ENCODE results near the gene R3HDM4.
A peak's percentile ranks its signal among the peaks of the same experiment; 100 is the strongest.

R3HDM4 gene

DNA sequence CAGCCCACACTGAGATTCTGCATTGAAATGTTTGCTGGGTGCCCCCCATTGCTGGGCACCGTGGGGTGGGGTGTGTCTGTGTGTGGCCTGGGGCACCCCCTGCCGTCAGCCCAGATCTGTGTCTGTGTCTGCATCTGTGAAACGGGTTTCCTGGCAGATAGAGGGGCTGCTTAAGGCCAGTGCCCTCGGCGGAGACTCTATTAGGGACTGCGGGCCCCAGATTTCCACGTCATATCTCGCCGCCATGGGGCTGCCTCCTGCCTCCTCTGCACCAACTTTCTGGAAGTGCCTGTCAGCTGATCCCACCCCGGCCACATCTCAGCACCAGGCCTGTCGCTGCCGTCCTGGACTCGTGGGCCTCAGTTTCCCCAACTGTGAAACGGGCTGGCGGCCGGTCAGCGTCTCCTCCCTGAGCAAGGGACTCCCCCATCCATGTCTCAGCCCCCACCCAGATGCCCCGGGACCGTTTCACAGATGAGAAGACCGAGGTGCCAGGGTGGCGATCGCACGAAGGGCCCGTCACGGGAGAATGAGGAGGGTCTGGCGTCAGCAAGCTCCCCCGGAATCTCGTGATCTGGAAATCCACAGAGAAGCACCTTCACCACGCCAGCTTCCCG, 34.2 kb upstream of the R3HDM4 start:
- peak in 1 of 2 donors; percentile 51 for ATAC-seq

DNA sequence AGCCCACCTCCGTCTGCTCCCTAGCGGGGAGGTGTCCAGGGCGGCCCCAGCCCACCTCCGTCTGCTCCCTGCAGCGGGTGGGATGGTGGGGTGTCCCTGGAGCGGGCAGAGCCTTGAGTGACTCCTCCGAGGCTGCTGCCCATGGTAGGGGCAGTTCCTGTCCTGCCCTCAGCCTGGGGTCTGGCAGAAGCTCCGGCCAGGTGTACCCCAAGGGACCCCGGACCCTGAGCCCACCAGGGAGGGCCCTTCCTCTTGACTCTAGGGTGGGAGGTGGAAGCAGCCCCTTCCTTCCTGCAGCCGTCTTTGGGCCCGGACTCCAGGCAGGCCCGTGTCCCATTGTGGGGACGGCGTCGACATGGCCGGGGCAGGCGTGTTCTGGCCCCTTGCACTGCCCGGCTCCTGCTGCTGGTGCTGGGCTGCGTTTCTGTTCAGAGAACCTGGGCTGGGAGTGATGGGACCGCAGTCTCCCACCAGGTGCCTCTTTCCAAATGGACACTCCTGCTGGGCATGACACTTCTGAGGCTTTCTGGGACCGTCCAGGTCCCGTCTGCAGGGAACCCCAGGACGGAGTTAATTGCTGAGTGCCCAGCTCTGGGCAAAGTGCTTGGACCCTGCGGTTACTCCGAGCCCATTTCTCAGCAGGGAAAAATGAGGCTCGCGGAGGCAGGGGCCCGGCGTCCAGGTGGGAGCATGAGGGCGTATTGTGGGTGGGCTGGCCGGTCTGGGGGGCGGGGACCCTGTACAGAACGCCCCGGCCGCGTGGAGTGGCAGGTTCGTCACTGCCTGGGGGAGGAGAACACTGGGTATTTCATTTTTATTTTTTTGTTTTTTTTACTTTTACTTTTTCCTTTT, 32.6 kb upstream of the R3HDM4 start:
- ATAC-seq, result no peak

DNA sequence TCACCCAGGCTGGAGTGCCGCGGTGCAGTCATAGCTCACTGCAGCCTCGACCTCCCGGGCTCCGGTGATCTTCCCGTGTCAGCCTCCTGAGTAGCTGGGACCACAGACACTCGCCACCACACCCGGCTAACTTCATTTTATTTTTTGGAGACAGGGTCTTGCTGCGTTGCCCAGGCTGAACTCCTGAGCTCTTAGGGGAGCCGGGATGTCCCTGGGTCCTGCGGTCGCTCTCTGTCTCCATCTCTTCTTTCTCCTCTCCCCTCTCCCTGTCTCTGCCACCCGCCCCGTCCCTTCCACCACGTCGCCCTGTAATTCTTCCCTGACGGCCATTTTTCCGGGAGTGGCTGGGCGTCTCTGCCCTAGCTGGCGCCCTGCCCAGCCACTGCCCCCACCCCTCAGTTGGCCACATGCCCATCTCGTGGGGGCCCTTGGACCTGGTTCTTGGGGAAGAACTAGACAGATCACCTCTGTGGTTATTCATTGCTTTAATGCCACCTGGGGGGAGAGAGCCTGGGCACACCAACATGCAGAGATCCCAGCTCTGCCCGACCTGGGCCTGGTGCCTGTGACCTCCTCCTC, 31.7 kb upstream of the R3HDM4 start:
- no peak for ATAC-seq

GRCh38 chr19:944171-944567, 31.1 kb upstream of the R3HDM4 start:
- no peak for ATAC-seq

GRCh38 chr19:943551-944170, 30.6 kb upstream of the R3HDM4 start:
- no peak for ATAC-seq

DNA sequence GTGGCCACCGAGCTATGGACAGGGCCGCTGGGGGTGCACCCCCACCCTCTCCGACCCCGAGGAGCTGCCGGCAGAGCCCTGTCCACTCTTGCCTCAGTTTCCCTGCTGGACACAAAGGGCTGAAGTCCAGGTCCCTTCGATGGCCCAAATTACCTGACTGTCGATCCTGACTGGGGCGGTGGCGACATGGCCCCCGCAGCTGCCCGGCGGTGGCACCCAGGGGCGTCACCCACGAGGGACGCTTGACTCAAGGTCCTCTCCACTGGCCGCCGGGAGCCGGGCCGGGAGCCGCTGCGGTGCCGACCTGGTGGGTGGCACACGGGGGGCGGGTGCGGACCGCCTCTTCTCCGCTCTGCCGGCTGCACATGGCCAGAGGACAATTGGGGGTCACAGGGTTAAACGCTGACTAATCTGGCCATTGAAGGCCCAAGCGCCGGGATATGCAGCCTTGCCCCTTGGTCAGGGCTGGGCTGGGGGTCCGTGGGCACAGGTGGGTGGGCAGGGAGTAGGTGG, 29.2 kb upstream of the R3HDM4 start:
- no peak for ATAC-seq

GRCh38 chr19:941292-942132, 28.5 kb upstream of the R3HDM4 start:
- ATAC-seq, result no peak

DNA sequence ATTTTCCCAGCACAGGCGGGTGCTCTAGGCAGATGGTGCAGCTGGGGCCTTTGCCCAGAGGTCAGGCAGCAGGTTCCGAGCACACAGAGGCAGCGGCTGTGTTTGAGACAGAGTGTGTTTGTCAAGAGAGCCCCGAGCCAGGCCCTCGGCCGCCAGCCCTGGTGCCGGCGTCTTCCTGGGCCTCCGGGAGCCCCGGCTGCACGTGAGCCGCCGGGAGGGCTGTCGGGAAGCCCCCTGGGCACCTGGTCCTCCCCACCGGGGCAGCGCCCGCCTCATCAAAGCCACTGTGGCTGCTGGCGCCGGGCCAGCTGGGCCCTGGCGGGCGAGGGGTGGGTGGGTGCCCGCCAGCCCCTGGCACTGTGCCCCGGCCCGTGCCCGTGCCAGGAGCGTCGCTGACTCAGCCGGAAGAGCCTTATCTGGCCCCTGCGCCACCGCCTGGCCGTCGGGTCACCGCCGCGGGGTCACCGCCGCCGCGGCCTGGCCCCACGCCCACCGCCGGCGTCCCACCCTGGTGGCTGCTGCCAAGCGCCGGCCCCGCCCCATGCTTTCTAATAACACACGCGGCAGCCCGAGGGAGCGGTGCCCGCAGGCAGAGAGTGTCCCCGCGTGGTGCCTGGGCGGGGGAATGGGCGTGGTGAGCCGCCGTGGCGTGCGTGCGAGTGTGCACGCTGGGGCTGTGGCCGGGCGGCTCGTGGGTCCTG, 27.7 kb upstream of the R3HDM4 start:
- ATAC-seq, result peak; percentile 82 to 87

DNA sequence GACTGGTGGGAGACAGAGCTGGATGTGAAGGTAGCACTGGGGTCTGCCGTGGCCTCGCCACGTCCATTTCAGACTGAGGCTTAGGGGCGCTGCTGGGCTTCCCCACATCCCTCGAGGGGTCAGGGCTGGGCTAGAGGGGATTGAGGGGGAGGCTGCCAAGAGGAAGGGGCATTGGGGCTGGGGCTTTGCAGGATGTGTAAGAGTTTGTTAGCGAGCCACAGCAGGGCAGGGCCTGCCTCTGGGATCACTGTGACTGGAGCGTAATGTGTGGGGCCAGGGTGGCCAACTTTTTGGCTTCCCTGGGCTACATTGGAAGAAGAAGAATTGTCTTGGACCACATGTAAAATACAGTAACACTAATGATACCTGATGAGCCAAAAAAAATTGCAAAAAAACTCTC, 26.9 kb upstream of the R3HDM4 start:
- no peak for ATAC-seq

GRCh38 chr19:939439-939838, 26.4 kb upstream of the R3HDM4 start:
- no peak for ATAC-seq

GRCh38 chr19:938233-938923, 25.4 kb upstream of the R3HDM4 start:
- ATAC-seq, result no peak

DNA sequence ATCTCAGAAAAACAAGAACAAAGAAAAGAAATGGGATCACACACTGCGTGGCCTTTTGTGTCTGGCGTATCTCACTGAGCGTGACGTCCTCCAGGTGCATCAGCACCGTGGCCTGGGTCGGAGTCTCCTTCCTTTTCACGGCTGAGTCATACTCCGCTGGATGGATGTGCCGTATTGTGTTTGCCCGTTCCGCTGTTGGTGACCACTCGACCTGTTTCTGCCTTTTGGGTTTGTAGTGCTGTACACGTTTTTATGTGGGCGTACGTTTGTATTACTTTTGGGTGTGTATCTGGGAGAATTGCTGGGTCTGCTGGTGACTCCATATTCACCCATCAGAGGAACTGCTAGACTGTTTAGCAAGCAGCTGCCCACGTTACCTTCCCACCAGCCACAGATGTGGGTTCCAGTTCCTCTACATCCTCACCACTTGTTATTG, 24.3 kb upstream of the R3HDM4 start:
- peak; percentile 25 to 30 for ATAC-seq

- no peak for ATAC-seq
These were observed 23.1 kb upstream of the R3HDM4 start for GRCh38 chr19:936175-936546.

DNA sequence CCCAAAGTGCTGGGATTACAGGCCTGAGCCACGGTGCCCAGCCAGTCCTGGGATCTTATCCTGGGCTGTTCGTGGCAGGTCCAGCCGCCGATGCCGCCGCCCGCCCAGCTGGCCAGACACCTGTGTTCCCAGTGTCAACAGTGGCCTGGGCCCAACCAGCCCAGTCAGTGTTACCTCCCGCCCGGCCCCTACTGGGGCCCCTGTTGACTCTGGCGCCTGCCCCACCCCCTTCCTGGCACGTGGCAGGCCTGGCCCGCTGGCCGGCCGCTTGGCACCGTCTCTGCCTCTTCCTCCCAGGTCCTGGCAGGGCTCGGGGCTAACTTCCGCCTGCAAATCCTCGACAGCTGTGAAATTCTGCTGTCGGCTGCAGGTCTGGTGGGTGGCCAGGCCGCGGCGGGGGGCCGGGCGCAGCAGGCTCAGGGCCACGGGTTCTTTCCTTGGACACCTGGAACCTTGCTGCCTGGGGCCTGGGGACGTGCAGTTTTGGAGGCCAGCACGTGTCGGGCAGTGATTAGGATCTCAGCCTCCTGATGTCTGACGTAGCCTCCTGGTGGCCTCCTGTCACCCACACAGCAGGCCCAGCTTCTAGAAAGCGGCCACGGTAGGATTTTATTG, 22.0 kb upstream of the R3HDM4 start:
- ATAC-seq, result no peak

DNA sequence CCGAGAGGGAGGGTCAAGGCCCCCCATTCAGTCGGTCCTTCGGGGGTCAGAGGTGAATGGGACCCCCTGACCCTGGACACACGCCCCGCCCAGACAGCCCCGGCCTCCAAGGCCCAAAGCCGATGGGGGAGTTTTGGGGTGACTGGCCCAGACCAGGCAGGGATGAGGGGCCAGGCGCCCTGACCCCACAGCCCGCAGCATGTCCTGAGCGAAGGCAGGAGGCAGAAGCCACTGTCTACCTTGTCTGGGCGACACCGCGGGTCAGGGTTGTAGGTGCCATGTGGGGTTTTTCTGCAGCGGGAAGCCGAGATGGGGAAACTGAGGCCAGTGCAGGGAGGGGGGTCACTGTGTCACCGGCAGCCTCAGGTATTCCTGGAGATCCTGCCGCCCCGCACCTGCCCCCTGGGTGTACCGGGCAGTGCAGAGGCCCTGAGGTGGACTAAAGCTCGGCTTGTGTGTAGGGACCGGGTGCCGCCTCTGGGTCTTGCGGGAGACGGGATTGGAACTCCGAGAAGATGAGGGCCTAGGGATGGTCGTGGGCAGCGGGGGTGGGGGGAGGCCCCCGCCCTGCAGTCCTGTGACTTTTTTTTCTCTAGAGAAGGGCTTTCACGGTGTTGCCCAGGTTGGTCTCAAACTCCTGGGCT, 21.3 kb upstream of the R3HDM4 start:
- no peak for ATAC-seq

DNA sequence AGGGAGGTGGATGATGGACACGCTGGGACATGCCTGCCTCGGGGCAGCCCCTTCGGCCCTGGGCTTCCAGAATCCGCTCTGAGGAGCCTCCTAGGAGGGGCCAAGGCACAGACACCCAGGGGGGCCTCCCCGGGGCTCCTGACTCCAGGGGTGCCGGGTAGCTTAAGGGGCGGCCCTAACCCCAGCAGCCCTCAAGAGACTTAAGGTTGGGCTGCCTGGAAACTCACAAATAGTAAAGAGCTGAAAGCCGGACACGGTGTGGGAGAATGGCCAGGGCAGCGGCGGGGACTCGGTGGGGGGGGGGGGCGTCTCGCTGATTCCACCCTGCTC, 20.5 kb upstream of the R3HDM4 start:
- no peak for ATAC-seq

- peak; percentile 41 to 43 for ATAC-seq
These were observed 19.9 kb upstream of the R3HDM4 start for GRCh38 chr19:932648-933552.

DNA sequence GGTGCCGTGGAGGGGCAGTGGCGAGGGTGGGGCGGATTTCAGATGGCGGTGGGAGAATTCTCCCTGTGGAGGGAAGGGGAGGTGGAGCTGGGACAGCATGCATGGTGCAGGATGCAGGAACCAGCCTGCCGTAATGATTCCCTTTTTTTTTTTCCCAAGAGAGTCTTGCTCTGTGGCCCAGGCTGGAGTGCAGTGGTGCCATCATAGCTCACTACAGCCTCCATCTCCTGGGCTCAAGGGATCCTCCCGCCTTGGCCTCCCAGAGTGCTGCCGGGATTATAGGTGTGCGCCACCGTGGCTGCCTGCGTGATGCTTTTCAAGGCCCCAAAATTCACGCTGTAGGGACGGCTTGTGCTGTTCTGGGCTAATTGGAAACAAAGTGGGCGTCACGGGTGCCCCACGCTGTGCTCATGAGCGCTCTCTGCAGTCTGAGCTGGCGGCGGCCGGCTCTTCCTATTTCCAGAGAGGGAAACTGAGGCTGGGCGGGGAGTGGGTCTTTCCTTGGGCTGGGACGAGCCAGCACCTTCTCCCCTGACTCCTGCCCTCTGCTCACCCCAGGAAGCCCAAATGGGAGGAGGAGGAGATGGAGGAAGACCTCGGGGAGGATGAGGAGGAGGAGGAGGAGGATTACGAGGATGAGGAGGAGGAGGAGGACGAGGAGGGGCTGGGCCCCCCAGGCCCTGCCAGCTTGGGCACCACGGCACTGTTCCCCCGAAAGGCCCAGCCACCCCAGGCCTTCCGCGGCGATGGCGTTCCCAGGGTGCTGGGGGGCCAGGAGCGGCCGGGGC, 19.0 kb upstream of the R3HDM4 start:
- no peak for ATAC-seq

Data from activated CD4-positive, CD25-positive, alpha-beta regulatory T cell treated with anti-CD3 and anti-CD28 coated beads, Interleukin-2, amount 50 U/mL, for 24 hours (primary cell).